ENCODE results near the gene INTS6L.
A peak's percentile ranks its signal among the peaks of the same experiment; 100 is the strongest.
"Not testable (repeated sequence)": the region's sequence is repeated elsewhere in the genome, so short reads cannot be mapped to it uniquely, and the experiment has no call there.

The INTS6L gene

DNA sequence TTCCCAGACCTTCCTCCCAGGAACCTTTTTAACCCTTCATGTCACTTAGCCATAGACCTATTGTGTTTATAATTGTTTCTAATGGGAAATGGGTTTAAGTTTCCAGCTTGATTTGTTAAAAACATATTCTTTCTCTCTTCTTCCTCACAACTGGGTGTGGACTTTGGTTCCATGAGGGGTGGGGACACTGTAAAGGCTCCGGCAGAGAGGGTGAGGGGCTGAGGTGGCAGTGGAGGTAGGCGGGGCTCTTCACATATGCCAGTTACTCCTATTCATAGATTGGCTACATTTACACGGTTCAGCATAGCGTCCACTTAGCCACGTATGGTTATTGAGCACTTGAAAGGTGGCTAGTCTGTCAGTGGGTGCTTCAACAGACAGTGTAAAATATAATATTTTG is 7.8 kb downstream of the INTS6L start:
- no peak for DNase-seq

DNA sequence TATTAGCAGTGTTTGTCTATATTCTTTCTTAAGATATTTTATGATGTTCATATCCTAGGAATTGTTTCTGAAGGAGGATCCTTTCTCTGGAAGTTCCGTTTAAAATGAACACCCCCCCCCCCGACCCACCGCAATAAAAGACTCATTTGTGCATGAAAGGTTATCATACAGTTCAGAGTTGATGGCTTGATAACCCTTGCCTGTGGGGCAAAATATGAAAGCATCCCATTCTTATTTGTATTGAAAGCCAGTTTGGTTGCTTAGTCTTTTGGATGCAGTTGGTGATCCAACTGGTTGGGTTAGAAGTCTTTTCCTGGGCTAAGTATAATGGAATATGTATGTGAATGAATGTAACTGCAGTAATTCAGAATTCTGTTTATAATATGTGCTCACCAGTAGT is 8.3 kb downstream of the INTS6L start:
- no peak for DNase-seq

DNA sequence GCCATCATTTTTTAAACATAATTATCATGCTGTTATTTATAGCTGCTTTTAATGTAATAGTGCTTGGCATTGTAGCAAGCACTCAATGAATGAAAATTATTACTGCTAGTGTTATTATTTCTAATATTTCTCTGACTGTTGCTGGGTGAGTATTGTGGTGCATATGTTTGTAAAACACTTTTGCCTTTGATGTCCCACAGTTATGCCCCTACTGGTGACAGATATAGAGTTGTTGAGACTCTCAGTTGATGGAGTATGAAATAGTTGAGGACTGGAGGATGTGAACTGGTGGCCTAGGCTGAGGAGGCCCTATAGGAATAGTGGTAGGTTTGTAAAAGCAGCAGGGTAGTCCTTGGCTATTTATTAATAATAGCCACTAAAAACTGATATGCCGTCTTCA is 9.6 kb downstream of the INTS6L start:
- no peak for DNase-seq

DNA sequence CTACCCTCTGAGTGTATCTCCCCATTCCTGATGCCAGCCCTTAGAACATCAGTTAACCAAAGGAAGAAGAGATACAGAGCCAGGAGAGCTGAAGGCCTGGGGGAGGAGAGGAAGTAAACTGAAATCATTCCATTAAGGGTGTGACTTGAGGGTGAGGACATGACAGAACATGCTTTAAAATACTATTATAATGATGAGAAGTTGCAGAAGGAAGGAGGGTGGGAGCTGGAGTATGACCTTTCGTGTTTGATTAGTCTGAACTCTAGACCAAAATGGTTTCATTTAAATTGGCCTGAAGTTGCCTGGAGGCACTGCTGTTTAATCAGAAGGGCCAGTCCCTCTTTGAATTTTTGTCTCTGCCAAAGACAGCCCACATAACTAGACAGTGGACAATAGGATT is 11.4 kb downstream of the INTS6L start:
- no peak for DNase-seq

DNA sequence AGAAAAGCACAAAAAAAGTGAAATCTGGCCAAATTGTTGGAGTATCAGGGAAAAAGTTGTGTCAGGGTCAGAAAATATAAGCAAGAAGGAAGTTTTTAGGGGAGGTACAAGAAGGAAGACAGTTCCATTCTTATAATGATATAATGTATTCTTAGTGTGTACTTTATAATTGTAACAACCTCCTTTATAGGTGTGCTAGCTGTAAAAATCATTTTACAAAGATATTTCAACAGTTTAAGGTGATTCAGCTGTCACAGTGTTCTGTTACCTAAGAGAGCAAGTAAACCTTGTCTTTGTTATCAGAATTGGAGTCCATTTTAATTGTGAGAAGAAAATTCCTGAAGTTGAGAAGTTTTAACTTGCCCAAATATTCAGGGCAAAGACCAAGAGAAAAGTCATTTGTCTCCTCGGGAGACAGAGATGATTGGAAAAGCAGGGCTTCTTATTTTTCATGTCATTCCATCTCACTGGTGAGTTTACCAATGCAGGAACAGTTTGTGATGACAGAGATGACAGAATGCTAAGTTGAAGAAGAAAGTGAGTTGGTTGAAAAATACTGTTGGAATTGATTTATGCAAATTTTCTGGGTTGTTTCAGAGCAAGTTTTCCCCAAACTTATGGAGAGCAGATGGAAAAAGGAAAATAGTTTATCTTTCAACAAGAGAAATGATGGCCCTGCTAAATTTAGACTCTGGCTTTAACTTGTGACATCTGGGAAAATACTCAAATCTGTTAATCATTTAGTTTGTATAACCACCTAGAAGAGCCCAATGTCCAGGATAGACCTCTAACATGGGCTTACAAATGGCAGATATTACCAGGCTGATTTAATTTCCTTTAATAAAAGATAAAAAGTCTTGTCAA is 14.8 kb downstream of the INTS6L start:
- no peak for DNase-seq

DNA sequence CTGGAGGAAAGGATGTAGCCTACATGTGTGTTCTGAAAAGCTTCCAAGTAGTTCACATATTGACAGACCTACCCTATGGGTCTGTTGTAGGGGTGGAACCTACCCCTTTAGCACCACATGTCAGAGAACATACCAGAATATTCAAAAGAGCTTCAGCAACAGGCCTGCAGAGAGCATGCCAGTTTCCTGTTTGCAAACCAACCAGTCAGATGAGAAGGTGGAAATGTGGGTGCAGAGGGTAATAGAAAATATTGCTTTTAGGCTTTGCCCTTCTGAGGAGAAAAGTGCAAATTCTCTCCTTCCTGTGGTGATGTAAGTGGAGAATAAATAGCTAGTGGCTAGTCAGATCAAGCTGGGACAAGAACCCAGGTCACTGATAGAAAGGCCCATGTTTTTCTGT is 16.4 kb downstream of the INTS6L start:
- DNase-seq = no peak

DNA sequence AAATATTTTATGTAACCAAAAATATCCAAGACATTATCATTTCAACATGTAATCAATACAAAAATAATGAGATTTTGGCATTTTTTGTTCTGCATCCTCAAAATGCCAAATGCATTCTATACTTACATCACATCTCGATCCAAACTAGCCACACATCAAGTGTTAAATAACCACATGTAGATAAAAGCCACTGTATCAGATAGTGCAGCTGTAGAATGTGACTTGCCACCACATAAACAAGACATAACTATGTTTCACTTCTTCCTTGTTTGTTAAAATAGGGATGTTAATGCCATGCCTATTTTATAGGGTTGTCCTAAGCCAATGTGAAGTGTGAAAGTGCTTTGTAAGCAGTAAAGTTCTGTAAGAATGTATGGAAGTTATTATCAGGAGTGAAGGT is 20.9 kb downstream of the INTS6L start:
- no peak for DNase-seq

DNA sequence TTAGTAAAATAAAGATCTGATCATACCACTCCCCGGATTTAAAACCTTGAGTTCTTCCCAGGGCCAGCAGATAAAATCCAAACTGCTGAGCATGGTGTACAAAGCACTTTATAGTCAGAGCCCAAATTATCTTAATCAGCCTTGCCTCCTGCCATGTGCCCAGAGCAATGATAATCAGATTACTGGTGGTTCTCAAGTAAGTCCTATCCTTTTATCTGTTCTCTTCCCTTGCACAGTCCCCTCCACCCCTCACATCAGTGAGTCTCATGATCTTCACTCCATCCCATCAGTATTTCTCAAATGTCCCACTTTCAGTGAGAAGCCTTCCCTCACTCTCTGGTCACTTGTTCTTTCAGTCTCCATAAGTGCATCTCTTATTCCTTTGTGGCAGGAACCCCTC is 22.7 kb downstream of the INTS6L start:
- no peak for DNase-seq

DNA sequence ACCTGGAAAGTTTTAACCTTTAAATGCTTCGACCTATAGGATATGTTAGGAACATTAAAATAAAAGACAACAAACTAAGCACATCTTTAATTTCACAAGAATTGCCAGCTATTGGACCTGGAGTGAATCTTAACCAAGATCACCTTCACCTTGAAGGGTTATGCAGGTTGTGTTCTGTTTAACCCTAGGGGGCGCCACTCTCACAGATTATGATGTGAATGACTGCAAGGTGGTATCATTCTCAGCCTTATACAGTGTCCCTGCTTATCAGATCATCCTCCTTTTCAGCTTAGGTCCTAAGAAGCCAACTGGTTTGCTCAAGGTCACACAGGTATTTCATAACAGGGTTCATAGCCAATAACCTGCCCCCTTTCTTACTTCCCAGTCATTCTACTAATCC is 23.5 kb downstream of the INTS6L start:
- peak in 1 of 2 experiments; percentile 18 for DNase-seq

DNA sequence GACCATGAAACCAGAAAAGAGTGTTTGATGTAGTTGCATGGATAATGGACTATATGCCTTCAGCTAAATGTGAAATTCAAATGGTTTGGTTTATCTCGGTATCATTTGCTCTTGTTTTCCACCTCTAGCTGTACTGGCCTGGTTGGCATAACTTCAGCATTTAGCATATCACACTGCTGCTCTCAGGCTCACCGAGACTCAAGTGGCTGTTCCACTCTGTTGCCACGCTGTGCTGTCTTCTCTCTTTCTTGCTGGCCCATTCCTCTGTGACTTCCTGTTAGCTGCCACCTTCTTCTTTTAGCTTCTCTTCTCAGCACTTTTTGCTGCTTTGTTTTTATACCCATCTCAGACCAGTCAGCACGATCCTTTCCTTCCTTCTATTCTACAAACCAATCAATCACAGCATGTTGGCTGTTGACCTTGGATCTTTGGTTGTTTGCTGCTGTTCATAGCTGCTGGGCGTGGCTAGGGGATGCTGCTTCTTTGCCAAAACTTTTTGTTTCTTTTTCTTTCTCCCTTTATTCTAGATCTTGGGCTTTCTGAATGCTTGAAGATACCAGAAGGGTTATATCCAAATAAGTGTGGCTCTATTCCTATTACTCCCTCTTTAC is 24.0 kb downstream of the INTS6L start:
- no peak for DNase-seq

DNA sequence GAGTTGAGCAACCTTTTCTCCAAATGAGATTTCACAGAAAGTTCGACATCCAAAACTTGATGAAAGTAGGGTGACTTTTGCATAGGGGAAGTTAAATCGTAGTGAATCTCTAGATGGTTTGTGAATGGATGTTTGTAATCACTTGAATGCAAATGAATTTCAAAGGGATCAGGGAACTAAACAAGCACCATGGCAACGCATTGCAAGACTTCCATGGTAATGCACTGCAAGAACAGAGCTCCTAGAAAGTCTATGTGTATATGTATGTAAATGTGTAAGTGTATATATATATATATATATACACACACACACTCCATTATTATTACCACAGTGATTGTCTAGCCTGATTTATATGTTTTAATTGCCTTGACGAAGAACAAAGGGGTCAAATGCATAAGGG is 27.3 kb downstream of the INTS6L start:
- DNase-seq = no peak

DNA sequence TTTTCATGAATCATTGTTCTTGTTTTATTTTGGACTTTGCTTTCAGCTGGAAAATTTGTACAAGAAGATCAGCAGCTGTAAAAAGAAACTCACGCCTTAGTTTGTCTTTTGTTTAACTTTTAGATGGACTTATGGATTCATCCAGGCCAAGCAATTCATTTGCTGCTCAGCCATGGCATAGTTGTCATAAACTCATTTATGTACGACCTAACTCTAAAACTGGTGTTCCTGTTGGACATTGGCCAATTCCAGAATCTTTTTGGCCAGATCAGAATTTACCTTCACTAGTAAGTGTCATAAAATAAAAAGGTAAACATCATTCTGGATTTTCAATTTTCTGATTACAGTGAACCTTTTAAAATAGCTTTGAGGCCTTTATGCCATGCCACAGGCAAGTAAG is 29.1 kb downstream of the INTS6L start:
- no peak for DNase-seq

DNA sequence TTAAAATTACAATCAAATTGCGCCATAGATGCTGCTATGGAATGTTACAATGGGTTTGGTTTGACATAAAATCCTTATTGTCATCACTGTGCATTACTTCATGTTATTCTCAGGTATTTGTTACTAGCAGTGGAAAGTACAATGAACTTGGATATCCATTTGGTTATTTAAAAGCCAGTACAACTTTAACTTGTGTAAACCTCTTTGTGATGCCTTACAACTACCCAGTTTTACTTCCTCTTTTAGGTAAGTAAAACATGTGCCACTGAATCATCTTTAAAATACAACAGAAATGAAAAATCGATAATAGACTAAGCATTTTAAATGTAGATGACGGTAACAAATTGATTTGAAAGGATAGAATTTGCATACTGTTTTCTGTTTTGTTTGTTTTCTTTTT is 35.6 kb downstream of the INTS6L start:
- DNase-seq = no peak

DNA sequence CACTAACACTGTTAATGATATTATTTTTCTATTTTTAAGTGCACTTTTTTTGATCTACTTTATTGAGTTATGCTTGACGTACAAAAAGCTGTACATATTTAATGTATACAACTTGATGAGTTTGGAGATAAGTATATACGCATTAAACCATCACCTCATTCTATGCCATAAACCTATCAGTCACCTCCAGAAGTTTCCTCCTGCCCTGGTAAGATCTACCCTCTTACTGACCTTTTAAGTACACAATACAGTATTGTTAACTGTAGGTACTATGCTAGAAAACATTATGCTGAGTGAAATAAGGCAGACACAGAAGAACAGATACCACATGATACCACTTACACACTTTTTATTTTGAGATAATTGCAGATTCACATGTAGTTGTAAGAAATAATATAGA is 36.9 kb downstream of the INTS6L start:
- DNase-seq = no peak

DNA sequence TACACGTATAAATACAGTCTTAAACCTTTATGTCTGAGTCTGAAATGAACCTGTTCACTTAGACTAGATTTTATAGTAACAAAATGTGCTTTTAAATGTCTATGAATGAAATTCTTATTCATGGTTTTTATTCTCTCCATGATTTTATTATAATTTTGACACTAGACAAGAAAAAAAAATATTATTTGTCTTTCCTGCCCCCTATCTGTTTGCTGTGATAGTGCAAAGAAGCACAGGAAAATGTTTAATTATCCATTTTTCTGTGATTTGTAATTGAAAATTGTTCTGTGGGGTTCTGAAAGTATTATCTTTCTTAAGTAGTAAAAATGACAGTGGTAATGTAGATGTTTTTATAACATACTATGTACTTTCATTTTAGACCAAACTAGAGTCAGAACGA is 52.0 kb downstream of the INTS6L start:
- DNase-seq = no peak

DNA sequence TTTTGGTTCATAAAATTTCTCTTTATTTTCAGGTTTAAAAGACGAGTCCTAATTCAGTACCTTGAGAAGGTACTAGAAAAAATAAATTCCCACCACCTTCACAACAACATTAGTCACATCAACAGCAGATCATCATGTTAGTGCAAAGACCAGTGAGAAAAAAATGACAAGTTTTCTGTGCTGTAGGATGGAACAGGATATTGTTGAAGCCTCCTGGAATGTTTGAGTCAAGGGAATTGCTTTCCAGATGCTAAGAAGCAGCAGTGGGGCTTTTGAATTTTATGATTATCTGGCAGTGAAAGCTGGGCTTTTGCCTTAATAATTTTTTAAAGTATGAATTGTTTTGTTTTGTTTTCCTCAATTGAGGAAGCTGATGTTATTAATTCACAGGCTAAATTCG is 61.0 kb downstream of the INTS6L start:
- no peak for DNase-seq

DNA sequence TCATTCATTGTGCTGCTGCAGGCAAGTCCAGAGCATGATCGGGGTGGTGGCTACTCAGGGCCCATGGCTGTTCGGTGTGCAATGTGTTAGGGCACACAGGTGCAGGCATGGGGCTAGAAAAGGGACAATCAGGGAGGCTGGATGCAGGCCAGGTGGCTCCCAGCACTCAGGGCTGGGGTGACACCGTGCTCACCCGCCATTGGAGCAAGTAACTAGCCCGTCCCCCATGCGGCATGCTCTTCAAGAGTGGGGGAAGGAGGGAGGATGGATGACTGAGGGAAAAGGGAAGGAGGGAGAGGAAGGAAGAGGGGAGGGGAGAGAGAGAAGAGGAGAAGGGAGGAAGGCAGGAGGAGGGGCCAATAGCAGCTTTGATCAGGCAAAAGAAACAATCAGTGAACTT is 64.7 kb downstream of the INTS6L start:
- DNase-seq = no peak

DNA sequence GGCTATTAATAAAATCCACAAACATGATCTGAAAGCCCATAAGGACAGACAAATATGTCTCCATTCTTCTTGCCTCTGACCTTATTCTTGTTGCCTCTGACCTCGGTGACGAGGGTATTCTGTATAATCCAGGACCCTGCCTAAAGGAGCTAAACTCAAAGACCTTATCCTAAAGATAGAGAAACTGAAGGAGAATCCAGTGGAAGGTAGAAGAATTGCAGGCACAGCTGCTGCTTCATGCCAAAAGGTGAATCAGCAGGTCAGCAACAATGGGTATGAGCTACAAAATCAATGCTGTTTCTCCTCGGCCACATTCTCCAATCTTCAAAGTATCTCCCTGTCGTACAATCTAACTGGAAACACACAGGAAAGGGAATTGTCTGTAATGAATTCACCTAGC is 71.4 kb downstream of the INTS6L start:
- DNase-seq = no peak

DNA sequence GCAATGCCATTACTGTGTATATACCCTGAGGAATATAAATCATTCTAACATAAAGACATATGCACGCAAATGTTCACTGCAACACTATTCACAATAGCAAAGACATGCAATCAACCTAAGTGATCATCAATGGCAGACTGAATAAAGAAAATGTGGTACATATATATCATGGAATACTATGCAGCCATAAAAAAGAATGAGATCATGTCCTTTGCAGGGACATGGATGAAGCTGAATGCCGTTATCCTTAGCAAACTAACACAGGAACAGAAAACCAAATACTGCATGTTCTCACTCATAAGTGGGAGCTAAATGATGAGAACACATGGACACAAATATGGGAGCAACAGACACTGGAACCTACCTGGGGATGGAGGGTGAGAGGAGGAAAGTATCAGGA is 73.6 kb downstream of the INTS6L start:
- not testable (repeated sequence) for DNase-seq

DNA sequence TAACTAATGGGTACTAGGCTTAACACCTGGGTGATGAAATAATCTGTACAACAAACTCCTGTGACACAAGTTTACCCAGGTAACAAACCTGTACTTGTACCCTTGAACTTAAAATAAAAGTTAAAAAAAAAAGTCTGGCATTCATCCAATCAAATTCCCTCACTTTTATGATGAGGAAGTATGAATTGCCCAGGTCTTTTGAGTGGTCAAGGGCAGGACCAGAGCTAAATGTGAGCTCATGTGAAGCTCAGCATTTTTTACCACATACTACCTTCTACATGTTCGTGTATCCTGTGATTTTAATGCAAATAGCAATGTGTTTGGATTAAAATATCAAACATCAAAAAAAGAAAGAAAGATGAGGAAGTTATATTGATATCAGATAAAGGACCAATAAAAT is 74.0 kb downstream of the INTS6L start:
- not testable (repeated sequence) for DNase-seq

DNA sequence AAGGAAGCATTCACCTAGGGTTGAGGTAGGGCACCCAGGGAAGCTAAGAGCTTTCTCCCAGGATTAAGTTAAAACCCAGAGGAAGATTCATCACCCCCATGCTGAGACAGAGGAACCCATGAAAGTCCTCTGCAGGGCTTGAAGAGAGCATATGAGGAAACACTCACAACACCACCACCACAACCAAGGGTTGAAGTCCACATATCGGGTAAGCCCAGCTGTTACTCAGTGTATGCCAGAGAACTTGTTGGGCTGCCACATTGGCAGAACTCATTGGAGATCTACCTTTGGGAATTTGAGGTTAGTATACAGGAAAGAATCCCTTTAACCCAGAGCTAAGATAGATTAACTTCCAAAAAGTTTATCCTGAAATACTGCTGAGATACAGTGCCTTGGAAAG is 75.1 kb downstream of the INTS6L start:
- no peak for DNase-seq

DNA sequence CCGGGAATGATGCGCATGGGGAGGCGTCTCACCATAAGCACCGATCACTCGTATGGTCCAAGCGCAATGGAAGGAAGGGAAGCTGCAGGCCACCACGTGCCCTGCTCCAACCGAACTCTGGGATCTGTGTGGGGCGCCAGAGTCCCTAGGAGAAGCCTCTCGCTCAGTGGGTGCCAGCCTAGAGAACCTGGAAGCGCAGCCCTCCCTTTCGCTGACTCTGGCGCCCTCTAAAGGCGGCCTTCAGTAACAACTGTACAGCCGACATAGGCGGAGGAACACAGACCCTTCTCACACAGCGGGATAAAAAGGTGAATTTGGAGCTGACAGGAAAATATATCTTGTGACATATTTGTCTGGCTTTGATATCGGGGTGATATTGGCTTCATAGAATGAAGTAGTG is 76.0 kb downstream of the INTS6L start:
- peak; percentile 55 to 78 for DNase-seq

DNA sequence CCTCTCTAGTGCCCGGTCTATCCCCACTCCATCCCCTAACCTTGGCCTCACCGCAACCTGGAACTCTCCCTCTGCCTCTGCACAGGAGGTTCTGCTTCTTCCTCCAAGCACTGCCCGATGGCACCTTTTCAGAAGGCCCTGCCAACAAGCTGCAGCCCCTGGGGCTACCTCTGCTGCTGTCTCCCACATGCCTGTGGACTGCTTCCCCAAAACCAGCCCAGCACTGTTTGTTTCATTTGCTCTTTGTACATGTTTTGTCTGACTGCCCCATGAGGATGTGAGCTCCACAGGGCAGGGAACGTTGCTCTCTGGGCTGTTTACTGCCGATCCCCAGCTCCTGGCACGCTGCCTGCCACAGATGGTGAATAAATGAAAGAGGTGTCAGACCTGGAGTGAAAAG is 85.4 kb downstream of the INTS6L start:
- DNase-seq = no peak

DNA sequence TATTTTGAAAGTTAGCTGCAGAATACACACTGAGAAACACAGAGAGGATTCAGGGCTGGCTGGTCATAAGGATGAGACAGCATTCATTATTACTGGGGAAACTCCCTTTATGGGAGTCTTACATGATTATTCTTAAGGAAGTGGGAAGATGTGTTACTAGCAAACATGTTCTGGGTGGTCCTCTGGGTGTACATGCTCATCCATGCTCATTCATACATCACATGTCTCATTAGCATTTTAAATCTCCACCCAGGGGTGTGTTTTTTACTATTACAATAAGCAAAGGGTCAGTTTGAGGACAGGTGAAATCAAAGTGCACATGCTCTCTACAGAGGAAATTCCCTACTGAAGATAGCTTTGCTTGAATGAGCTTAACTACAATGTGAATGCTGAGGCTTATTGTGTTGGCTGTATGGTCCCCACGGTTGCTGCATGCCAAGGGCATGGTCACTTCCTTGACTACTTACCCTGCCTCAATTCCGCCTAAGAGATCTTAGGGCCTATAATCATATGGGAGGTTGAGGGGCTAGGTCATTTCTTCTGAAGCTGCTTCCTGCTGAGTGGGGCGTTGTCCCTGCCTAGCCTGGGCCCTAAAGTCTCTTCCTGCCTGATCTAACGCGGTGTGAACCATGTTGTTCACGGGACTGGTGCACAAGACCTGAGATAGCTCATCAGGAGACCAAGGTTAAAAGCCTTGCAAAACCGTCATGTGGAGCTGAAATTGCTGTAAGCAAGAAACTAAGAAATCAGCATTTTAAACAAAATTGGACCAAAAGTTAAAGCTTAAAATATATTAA is 104.1 kb downstream of the INTS6L start:
- DNase-seq = not testable (repeated sequence)

All from NCI-H526 (cell line).